Activated T-cell treated with anti-CD3 and anti-CD28 coated beads for 4 hours (primary cell): ENCODE results near the gene KCNJ14.
A peak's percentile ranks its signal among the peaks of the same experiment; 100 is the strongest.

Experiments
- DNase-seq: peaks from one replicate; pipeline ENCODE4 v3.0.0-alpha.2; 2020

The KCNJ14 gene

DNA sequence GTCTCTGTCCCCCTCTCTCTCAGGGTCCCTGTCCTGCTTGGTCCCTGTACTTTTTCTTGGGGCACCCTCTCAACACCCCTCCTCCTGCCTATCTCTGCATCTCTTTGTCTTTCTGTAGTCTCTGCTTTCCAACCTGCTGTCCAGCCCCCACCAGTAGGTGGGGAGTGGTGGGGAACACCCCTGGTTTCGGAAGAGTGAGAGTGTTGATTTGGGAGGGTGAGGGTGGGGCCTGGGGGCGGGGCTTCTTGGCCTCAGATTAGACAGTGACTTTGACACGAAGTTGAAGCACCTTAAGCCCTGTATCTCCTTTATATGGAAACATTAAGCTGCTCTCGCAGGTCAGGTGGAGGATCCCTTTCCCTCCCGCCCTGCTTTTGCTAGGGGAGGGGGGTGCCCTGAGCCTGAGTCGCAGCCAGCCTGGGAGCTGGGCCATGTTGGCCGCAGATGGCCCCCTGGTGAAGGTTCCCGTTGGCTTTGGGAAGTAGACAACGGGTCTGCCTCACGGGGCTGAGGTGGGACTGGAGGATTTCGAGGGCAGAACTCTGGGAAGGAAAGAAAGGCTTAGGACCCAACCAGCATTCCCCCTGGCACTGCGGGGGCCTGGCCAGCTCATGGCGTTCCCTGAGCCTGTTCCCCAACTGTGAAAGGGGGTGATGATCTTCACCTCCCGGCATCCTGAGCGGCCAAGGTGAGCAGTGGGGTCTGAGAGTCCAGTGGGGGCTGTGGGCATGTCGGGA is at the start of gene KCNJ14:
Gene KCNJ14, plus strand, starts transcription at position 404 of the 737 bp plus-strand sequence. CDS start 6,151 bp downstream, outside the sequence.
- DNase-seq = no peak

DNA sequence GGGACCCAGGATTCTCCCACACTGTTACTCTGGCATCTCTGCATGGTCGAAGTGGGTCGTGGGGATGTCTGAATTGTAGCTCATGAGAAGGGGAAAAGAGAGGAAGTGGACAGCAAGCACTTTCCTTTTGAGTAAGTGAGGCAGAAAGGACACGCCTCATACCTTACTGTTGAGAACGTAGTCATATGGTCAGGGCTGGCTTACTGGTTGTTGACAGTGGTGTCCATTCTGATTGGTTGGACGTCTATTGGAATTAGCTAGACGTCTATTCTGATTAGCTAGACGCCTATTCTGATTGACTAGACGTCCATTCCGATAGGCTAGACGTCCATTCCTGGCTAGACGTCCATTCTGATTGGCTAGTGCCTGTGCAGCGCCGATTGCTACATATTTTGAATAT is 49.5 kb upstream of the KCNJ14 start:
- DNase-seq = no peak

DNA sequence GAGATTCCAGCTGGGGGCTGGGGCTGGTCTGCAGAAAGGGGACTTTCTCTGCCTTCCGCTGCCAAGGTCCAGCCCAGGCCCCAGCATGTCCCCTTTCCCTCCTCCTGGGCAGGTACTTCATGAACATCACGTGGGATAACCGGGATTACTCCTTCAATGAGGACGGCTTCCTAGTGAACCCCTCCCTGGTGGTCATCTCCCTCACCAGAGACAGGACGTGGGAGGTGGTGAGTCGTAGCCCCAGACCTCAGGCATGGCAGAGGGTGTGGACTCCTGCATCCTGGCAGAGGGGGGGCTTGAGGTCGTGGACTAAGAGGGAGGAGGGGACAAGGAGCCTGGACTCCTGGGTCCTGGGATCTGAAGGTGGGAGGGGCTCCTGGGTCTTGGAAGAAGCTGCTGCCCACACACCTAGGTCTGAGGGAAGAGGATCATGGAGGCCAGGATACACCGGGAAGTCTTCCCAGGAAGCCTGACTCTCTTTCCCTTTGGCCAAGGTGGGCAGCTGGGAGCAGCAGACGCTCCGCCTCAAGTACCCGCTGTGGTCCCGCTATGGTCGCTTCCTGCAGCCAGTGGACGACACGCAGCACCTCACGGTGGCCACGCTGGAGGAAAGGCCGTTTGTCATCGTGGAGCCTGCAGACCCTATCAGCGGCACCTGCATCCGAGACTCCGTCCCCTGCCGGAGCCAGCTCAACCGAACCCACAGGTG is 41.3 kb upstream of the KCNJ14 start:
- no peak for DNase-seq

DNA sequence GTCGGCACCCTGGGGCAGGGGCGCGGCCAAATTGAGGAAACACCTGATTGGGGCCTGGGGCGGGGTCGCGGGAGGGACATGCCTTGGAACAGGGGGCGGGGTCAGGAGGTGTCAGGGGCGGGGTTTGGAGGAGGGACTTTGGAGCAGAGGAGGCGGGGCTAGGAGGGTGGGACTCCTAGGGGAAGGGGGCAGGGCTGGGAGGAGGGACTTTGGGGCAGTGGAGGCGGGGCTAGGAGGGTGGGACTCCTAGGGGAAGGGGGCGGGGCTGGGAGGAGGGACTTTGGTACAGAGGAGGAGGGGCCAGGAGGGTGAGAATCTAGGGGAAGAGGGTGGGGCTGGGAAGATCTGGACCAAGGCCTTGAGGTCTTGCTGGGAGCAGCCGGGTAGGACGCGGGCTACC is 40.0 kb upstream of the KCNJ14 start:
- peak; percentile 55 for DNase-seq

DNA sequence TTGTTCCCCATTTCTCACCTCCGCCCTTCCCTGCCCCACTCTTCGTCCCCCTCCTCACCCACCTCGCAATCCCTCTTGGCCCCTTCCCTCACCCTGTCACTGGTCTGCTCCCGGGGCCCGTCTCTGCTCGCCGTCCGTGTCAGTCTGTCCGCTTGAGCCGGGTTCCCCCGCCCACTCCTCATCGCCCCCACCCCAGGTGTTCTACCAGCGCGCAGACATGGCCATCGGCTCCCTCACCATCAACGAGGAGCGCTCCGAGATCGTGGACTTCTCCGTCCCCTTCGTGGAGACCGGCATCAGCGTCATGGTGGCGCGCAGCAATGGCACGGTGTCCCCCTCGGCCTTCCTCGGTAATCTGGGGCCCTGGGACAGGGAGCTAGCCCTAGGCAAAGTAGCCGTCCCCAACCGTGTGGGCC is 39.6 kb upstream of the KCNJ14 start:
- DNase-seq = no peak

DNA sequence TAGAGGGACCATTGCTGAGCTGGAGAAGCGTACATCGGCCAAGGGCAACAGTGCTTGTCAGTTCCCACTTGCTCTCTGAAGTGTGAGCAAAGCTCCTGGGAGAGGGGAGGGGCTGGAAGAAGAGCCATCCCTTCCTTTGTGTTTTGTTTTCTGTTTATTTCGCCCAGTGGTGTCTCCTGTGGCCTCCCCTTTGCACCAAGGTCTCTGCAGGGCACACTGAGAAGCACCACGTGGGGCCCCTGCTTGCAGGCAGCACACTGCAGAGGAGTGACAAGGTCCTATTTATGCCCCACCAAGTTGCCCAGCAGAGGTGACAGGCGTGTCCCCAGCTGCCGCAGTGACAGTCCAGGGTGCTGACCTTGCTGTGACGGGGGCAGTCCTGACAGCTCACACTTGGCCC is 38.0 kb upstream of the KCNJ14 start:
- no peak for DNase-seq

DNA sequence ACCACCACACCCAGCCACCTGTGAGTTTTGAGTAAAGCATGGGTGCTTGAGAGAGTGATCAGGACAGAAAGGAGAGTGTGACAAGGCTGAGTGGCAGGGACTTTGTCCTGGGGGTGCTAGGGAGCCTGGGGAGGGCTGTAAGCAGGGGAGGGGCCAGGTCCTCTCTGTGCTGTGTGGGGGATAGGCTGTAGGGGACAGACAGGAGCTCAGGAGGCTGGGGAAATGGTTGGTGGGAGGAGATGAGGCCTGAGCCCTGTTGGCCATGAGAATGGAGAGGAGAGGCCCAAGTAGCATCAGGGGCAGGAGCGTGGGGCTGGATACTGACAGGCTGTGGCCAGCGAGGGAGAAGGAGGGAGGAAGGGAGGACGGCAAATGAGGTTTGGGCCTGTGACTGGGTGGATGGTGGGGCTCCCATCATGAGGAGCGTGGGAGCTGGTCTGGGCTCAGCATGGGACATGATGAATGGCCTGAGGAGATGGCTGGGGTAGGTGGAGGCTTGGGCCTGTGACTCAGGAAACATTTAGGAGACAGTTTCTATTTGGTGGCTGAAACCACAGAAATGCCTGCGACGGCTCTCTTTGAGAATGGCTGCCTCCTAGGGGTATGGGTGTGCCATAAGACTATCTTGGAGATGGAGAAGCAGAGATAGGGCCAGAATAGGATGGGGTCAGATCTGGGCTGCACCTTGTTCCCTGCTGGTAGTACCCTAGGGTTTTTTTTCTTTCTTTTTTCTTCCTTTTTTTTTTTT is 36.9 kb upstream of the KCNJ14 start:
- no peak for DNase-seq

DNA sequence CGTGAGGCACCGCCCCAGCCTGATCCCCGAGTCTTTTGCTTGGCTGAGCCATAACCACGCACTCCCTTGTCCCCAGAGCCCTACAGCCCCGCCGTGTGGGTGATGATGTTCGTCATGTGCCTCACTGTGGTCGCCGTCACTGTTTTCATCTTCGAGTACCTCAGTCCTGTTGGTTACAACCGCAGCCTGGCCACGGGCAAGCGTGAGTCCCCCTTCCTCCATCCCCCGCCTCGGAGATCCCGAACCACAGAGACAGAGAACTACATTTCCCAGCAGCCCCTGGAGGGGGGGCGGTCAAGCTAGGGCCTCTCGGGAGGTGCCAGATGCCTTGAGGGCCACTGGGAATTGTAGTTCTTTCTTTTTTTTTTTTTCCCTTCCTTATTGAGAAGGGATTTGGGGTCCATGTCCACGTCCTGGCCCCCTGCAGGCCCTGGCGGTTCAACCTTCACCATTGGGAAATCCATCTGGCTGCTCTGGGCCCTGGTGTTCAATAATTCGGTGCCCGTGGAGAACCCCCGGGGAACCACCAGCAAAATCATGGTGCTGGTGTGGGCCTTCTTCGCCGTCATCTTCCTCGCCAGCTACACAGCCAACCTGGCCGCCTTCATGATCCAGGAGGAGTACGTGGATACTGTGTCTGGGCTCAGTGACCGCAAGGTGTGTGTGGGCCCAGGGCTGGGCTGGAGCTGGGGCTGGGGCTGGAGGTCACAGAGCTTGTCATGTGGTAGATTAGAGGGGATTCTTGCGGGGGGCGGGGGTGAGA is 36.0 kb upstream of the KCNJ14 start:
- peak; percentile 43 for DNase-seq

DNA sequence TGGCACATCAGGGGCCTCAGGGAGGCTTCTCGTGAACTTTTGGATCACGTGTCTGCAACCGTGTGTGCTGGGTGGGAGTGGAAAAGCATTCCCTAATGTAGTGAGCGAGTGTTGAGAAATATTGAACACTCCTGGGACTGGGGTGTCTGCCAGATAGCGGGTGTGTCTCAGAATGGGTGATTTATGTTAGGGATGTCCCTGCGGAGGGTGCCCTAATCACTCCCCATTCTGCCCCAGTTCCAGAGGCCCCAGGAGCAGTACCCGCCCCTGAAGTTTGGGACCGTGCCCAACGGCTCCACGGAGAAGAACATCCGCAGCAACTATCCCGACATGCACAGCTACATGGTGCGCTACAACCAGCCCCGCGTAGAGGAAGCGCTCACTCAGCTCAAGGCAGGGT is 33.8 kb upstream of the KCNJ14 start:
- no peak for DNase-seq

DNA sequence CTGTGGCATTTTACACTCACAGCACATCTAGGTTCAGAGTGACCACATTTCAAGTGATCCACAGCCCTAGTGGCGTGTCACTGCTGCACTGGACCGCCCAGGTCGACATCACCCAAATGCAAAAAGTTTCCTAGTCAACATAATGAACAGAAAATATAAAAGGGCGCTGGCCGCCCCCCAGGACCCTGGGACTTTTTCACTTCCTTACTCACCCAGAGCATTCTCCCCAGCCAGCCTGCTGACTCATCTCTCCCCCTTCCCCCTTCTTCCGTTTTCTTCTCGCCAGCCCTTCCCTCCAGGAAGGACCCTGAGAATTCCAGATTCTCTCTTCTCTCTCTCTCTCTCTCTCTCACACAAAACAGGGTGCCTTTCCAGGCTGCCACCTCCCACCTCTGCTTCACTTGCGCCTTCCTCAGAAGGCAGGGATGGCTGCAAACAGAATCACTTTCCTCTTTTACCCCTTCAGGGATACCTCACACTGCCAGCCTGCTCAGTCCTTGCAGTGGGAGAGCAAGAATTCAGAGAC is 30.6 kb upstream of the KCNJ14 start:
- no peak for DNase-seq

DNA sequence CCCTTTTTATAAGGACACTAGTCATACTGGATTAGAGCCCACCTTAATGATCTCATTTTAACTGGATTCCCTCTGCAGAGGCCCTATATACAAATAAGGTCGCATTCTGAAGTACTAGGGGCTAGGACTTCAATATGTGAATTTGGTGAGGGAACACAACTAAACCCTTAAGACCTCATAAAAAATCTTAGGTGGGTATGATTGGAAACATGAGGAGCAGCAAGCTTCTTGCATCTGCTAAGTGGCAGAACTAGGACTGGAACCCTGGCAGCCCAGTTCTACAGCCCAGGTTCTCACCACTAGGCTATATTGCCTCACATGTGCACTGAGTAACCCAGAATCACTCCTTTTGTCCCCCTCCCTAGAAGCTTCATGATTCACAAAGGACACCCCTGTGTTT is 26.7 kb upstream of the KCNJ14 start:
- no peak for DNase-seq

DNA sequence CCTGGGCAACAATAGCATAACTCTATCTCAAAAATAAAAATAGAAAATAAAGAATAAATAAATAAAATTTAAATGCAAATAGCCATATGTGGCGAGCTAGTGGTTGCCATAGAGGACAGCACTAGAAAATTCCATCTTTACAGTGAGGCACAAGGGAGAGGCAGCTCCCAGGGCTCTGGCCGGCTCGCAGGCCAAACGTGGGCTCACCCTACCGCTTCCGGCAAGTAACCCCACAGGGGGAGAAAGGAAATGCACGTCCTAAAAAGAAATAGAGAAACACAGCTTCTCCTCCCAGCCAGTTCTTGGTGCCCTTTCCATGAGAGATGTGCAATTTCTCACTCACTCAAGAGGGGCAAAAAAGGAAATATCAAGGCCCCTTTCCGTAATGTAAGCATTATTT is 22.0 kb upstream of the KCNJ14 start:
- DNase-seq = no peak

DNA sequence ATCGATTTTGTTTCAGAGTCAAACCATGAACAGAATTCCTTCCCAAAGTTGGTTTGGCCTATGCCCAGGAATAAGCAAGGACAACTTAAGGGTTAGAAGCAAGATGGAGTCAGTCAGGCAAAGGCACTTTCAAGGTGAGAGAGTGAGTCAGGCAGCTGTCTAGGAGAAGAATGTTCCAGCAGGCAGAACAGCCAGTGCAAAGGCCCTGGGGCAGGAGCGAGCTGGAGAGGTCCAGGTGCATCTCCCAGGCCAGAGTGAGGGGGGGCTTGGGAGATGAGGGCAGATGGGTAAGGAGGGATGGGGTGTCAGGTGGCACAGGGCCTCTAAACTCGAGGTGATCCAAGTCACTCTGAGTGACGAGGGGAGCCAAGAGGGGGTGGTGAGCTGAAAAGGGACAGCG is 18.8 kb upstream of the KCNJ14 start:
- DNase-seq = no peak

DNA sequence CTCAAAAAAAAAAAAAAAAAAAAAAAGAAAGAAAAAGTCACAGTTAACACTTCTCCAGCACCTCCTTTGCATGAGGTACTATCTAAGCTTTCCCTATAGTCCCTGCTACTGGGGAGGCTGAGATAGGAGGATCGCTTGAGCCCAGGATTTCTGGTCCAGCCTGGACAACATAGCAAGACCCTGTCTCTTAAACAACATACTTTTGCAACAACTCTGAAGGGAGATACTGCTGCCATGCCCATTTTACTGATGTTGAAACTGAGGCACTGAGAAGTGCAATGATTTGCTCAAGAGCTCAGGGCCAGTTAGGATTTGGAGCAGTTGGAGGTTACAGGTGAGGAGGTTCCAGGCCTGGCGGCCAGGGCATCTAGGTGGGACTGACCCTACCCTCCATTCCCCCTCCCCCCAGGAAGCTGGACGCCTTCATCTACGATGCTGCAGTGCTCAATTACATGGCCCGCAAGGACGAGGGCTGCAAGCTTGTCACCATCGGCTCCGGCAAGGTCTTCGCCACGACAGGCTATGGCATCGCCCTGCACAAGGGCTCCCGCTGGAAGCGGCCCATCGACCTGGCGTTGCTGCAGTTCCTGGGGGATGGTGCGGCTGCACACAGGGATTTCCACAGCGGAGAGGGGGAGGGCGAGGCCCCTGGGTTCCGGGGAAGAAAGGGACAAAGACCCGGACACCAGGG is 13.9 kb upstream of the KCNJ14 start:
- no peak for DNase-seq

DNA sequence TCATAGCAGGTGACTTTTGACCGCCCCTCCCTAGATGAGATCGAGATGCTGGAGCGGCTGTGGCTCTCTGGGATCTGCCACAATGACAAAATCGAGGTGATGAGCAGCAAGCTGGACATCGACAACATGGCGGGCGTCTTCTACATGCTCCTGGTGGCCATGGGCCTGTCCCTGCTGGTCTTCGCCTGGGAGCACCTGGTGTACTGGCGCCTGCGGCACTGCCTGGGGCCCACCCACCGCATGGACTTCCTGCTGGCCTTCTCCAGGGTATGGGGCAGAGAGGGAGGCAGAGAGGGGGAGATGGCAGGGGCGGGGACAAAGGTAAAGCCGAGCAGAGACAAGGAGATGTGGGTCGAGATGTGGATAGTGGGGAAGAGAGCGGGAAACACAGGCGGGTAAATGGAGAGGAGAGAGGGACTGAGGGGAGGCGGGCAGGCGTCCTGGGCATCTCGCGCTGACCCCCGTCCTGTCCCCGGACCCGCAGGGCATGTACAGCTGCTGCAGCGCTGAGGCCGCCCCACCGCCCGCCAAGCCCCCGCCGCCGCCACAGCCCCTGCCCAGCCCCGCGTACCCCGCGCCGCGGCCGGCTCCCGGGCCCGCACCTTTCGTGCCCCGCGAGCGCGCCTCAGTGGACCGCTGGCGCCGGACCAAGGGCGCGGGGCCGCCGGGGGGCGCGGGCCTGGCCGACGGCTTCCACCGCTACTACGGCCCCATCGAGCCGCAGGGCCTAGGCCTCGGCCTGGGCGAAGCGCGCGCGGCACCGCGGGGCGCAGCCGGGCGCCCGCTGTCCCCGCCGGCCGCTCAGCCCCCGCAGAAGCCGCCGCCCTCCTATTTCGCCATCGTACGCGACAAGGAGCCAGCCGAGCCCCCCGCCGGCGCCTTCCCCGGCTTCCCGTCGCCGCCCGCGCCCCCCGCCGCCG is 13.0 kb upstream of the KCNJ14 start:
- no peak for DNase-seq

DNA sequence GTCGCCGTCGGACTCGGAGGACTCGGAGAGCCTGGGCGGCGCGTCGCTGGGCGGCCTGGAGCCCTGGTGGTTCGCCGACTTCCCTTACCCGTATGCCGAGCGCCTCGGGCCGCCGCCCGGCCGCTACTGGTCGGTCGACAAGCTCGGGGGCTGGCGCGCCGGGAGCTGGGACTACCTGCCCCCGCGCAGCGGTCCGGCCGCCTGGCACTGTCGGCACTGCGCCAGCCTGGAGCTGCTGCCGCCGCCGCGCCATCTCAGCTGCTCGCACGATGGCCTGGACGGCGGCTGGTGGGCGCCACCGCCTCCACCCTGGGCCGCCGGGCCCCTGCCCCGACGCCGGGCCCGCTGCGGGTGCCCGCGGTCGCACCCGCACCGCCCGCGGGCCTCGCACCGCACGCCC is 12.1 kb upstream of the KCNJ14 start:
- no peak for DNase-seq

DNA sequence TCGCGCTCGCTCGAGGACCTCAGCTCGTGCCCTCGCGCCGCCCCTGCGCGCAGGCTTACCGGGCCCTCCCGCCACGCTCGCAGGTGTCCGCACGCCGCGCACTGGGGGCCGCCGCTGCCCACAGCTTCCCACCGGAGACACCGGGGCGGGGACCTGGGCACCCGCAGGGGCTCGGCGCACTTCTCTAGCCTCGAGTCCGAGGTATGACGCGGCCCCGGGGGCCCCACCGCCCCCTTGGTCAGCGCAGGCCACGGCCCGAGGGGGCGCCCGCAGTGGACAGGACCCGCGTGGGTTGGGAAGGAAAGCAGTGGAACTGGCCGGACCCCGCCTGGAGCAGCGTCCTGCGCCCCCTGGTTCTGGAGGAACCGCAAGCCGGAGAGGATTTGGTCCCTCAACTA is 11.6 kb upstream of the KCNJ14 start:
- no peak for DNase-seq

DNA sequence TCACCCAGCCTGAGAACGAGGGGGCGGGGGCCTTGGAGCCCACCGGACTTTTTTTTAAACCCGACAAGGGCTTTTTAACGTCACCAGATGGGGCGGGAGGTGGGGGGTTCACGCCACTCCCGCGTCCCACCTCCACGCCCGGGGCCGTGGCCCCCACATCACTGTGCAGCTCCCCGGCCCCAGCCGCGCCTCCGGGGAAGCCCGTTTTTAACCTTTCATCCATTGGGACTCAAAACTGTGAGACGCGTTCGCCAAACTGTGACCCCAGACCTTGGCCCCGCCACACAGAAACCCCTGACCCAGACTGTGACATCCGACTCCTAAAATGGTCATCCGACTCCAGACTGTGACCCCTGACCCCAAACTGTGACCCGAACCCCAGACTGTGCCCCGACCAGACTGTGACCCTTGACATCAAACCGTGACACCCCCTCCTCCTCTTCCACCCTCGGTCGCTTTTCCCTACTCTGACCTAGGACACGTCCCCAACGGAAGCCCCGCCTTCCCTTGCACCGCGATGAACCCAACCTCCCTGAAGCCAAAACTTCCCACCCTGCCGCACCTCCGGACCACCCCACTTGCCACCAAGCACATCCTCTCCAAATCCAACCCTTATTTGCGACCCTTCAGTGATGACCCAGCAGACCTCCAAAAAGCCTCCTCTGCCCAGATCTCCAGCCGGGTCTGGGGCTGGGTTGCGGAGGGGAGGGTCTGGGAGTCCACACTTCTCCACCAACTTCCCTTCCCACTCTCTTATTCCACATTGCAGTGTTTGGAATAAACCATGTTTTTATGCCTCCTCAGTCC is 11.0 kb upstream of the KCNJ14 start:
- DNase-seq = no peak

DNA sequence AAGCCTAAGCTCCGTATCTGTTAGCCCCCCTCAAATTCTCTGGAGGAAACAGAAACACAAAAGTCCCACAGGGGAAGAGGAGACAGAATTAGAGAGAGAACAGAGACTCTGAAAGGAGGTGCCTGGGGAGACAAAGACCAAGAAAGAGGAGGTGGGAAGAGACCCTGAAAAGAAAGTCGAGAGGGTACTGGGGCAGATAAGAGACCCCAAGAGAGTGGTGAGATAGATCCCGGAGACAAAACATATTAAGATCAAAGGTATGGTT is 10.5 kb upstream of the KCNJ14 start:
- DNase-seq = no peak

DNA sequence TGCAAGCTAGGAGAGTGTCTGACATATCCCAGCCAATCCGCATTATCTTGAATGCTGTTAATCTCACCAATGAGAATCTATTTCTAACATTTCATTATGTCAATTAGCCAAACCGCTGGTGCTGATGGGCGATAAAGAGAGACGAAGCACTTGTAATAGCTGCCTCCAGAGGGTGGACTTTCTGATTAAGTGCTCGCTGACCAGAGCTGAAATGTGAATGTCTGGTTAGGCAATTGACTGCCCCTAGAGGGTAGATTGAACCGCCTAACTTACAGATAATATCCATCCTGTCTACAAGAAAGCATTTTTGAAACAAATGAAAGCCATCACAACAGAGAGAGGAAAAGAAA is 10.1 kb upstream of the KCNJ14 start:
- no peak for DNase-seq
